Caco-2 (cell line): ENCODE data around the gene KCNK7. TPM values are rescaled to one million over a fixed set of nuclear protein-coding genes. Genes with fewer than 3 reads are reported as not detected.
"Not testable (repeated sequence)": the region's sequence is repeated elsewhere in the genome, so short reads cannot be mapped to it uniquely, and the experiment has no call there.

ENCODE experiments used
- BruUV-seq: library from RNA; stranded (reverse); fragments of 400-500 nt; replicated peaks from 2 replicates; lab custom pipeline; 2021; lab: Mats Ljungman, UMichigan
- CTCF ChIA-PET: fragments of 300-600 bp; sonication (Branson Sonifier 250); formaldehyde crosslinking; loops from one replicate; lab custom pipeline; 2022; ENCODE audit warnings: antibody characterized with exemption; lab: Charles Lee
- POLR2A ChIA-PET: fragments of 300-600 bp; sonication (Branson Sonifier 250); formaldehyde crosslinking; loops from one replicate; lab custom pipeline; 2022; ENCODE audit warnings: antibody characterized with exemption; lab: Charles Lee
- DNase-seq, 2 experiments: peaks; one replicate each; pipeline versions ENCODE4 v3.0.0 to v3.0.0-alpha.2; 2020 to 2022
- H3K27me3 ChIP-seq: replicated peaks from 2 replicates; pipeline ENCODE4 v1.6.0; 2011; ENCODE audit warnings: low read length; ENCODE audit not compliant: control insufficient read depth, insufficient read depth
- H3K36me3 ChIP-seq: 2 replicates; pipeline ENCODE4 v1.5.1; 2011; ENCODE audit warnings: low read length; ENCODE audit not compliant: control insufficient read depth, insufficient read depth
- H3K4me1 ChIP-seq: fragments of 250-450 bp; sonication (Bioruptor Pico); 2 replicates; pipeline ENCODE4 v1.5.1; 2020; ENCODE audit warnings: mild to moderate bottlenecking
- H3K4me3 ChIP-seq: 2 replicates; pipeline ENCODE4 v1.5.1; 2011; ENCODE audit warnings: low read depth, mild to moderate bottlenecking, control low read depth, low read length
- H3K9me3 ChIP-seq: fragments of 250-450 bp; sonication (Bioruptor Pico); 2 replicates; pipeline ENCODE4 v1.5.1; 2020; ENCODE audit warnings: mild to moderate bottlenecking, moderate library complexity
- H3K27ac Mint-ChIP-seq: one replicate; pipeline ENCODE4 v1.8.0; 2022; ENCODE audit warnings: mixed read lengths; ENCODE audit not compliant: unreplicated experiment
- H3K27me3 Mint-ChIP-seq: one replicate; pipeline ENCODE4 v1.8.0; 2022; ENCODE audit warnings: mixed read lengths; ENCODE audit not compliant: insufficient read depth, unreplicated experiment
- H3K36me3 Mint-ChIP-seq: one replicate; pipeline ENCODE4 v1.8.0; 2022; ENCODE audit warnings: mild to moderate bottlenecking, mixed read lengths; ENCODE audit not compliant: insufficient read depth, unreplicated experiment
- H3K4me1 Mint-ChIP-seq: one replicate; pipeline ENCODE4 v1.8.0; 2022; ENCODE audit warnings: low read depth, mixed read lengths; ENCODE audit not compliant: unreplicated experiment
- H3K4me3 Mint-ChIP-seq: one replicate; pipeline ENCODE4 v1.8.0; 2022; ENCODE audit warnings: mild to moderate bottlenecking, moderate library complexity, mixed read lengths; ENCODE audit not compliant: unreplicated experiment
- H3K9me3 Mint-ChIP-seq: one replicate; pipeline ENCODE4 v1.8.0; 2022; ENCODE audit warnings: mixed read lengths; ENCODE audit not compliant: unreplicated experiment
- CTCF ChIP-seq, 2 experiments: fragments of 200-600 bp in 1 of 2; IDR thresholded peaks; 1 replicate in 1 of 2; 2 replicates in 1 of 2; pipeline versions ENCODE4 v1.5.1 to v1.8.0; 2011 to 2022; ENCODE audit warnings: antibody characterized with exemption in 1 of 2, control low read depth in 1 of 2, inconsistent platforms in 1 of 2, low read depth in 1 of 2, low read length in 1 of 2, mild to moderate bottlenecking in 1 of 2, moderate library complexity in 1 of 2; ENCODE audit not compliant: insufficient read depth in 1 of 2, severe bottlenecking in 1 of 2, unreplicated experiment in 1 of 2
- intact Hi-C: fragments of 100-400 bp; cut with micrococcal nuclease; formaldehyde crosslinking; loops from one replicate; pipeline ENCODE4 v1.10.0; 2022; ENCODE audit not compliant: unreplicated experiment
- total RNA-seq: library from RNA; stranded (reverse); gene quantifications from 2 replicates; pipeline ENCODE4 v1.2.3, GENCODE V29; 2022

Gene KCNK7
- total RNA-seq, 1 experiment from 2014 or later = 0.39 TPM

GRCh38 chr11:65639623-65640482, 44.3 kb upstream of the KCNK7 start:
- intact Hi-C loops = no loop called here
- no peak overlapping the region for H3K4me3 ChIP-seq
- Mint-ChIP-seq H3K9me3 (no peaks in the 10 kb centered on the region), H3K27ac (no peak overlapping the region), H3K4me3 (no peak overlapping the region), H3K36me3 (peaks cover 40% of the 10 kb centered on the region), H3K4me1 (peaks cover 20% of the 10 kb centered on the region), H3K27me3 (no peaks in the 10 kb centered on the region)
- H3K4me1 ChIP-seq = no peaks in the 10 kb centered on the region; the same call in 1 of the 2 replicates
- CTCF ChIA-PET = interaction anchor here (0.6 kb wide), 1 partner anchor 301 kb away, joined by 3 read pairs; no protein-coding TSS in a partner anchor
- no peaks in the 10 kb centered on the region for H3K27me3 ChIP-seq
- H3K36me3 ChIP-seq = peaks cover 5% of the 10 kb centered on the region
- BruUV-seq = no TSS peak
- no peaks in the 10 kb centered on the region for H3K9me3 ChIP-seq
- TF ChIP-seq CTCF (IDR thresholded peaks at IDR 0.05; ENCODE audit: insufficient read depth in 1 of 2, low read depth in 1 of 2, low read length in 1 of 2, severe bottlenecking in 1 of 2, unreplicated experiment in 1 of 2) = no peak
- DNase-seq = no peak
- POLR2A ChIA-PET = no interaction called here

GRCh38 chr11:65639228-65639597, 43.6 kb upstream of the KCNK7 start:
- BruUV-seq, H3K9me3 ChIP-seq, DNase-seq, POLR2A ChIA-PET, H3K27me3 ChIP-seq, H3K36me3 ChIP-seq, intact Hi-C loops, CTCF ChIA-PET, H3K9me3 Mint-ChIP-seq, H3K4me3 ChIP-seq, H3K27ac Mint-ChIP-seq, H3K27me3 Mint-ChIP-seq, H3K4me1 ChIP-seq: not testable (repeated sequence)
- Mint-ChIP-seq H3K4me1 (peaks cover 16% of the 10 kb centered on the region), H3K36me3 (peaks cover 47% of the 10 kb centered on the region), H3K4me3 (peak overlapping the region; percentile 23)

GRCh38 chr11:65637794-65638419, 42.3 kb upstream of the KCNK7 start, which contains the start of gene SIPA1:
TSS of gene SIPA1 (plus strand) at chr11:65638101. CDS start at chr11:65640922, 2,821 bp downstream.
- H3K27ac Mint-ChIP-seq = no peak within 1 kb of the TSS
- intact Hi-C loops = no loop called here
- BruUV-seq = no TSS peak
- peak in 1 of 2 experiments; percentile 39 for TF ChIP-seq CTCF (IDR thresholded peaks at IDR 0.05; ENCODE audit: insufficient read depth in 1 of 2, low read depth in 1 of 2, low read length in 1 of 2, severe bottlenecking in 1 of 2, unreplicated experiment in 1 of 2)
- H3K4me1 Mint-ChIP-seq = peaks cover 5% of the 10 kb centered on the region
- H3K9me3 ChIP-seq = no peaks in the 10 kb centered on the region
- DNase-seq = peak; percentile 76 to 77
- H3K36me3 Mint-ChIP-seq = peaks cover 56% of the 10 kb centered on the region
- ChIA-PET POLR2A (no interaction called here), CTCF (interaction anchor here (0.7 kb wide), 1 partner anchor 15 kb away, joined by 3 read pairs; no protein-coding TSS in a partner anchor)
- H3K36me3 ChIP-seq = peaks cover 5% of the 10 kb centered on the region
- no peaks in the 10 kb centered on the region for H3K9me3 Mint-ChIP-seq
- no peaks in the 10 kb centered on the region for H3K27me3 ChIP-seq
- no peaks in the 10 kb centered on the region for H3K4me1 ChIP-seq
- no peaks in the 10 kb centered on the region for H3K27me3 Mint-ChIP-seq
- peak within 1 kb of the TSS; percentile 23 for H3K4me3 Mint-ChIP-seq
- H3K4me3 ChIP-seq = peak within 1 kb of the TSS; percentile 12; the same call in 1 of the 2 replicates
